D721Med (cell line): ENCODE results near the gene ZNF48.

Source experiments
- DNase-seq: peaks from one replicate; pipeline ENCODE4 v3.0.0; 2011; ENCODE audit warnings: low spot score; ENCODE audit not compliant: insufficient read length
- FAIRE-seq: peaks from 2 replicates; lab custom pipeline; 2011; peaks lifted over from hg19 to GRCh38; lab: Jason Lieb, UNC
- CTCF ChIP-seq: IDR thresholded peaks from 2 replicates; pipeline ENCODE4 v1.5.1; 2012; ENCODE audit warnings: mild to moderate bottlenecking, control low read depth; ENCODE audit not compliant: insufficient read depth; ENCODE audit errors: missing control alignments

ZNF48 gene

GRCh38 chr16:30446203-30446595, 51.0 kb downstream of the ZNF48 start:
- TF ChIP-seq CTCF = no peak
- DNase-seq (no peak), FAIRE-seq (no peak)

GRCh38 chr16:30447512-30448226, 52.4 kb downstream of the ZNF48 start:
- DNase-seq = no peak
- no peak for FAIRE-seq
- TF ChIP-seq CTCF = no peak

GRCh38 chr16:30449116-30449435, 53.9 kb downstream of the ZNF48 start:
- no peak for FAIRE-seq
- TF ChIP-seq CTCF = no peak

More at GRCh38 chr16:30449116-30449435, 53.9 kb downstream of the ZNF48 start:
- DNase-seq = no peak
